IPS-15b (cell line): ENCODE data around the gene MPPE1.

ENCODE experiments used
- H3K27me3 ChIP-seq: one replicate; pipeline ENCODE4 v1.6.1; 2013; ENCODE audit warnings: low read length; ENCODE audit not compliant: control insufficient read depth, insufficient read depth
- H3K36me3 ChIP-seq: one replicate; pipeline ENCODE4 v1.6.1; 2013; ENCODE audit warnings: low read length; ENCODE audit not compliant: control insufficient read depth, insufficient read depth
- H3K4me1 ChIP-seq: one replicate; pipeline ENCODE4 v1.6.1; 2013; ENCODE audit warnings: mild to moderate bottlenecking, low read length; ENCODE audit not compliant: control insufficient read depth, insufficient read depth
- H3K4me3 ChIP-seq: one replicate; pipeline ENCODE4 v1.5.1; 2013; ENCODE audit warnings: low read depth, low read length
- H3K9ac ChIP-seq: one replicate; pipeline ENCODE4 v1.6.1; 2013; ENCODE audit warnings: low read depth, mild to moderate bottlenecking, low read length
- H3K9me3 ChIP-seq: one replicate; pipeline ENCODE4 v1.6.1; 2013; ENCODE audit warnings: mild to moderate bottlenecking, low read length; ENCODE audit not compliant: control insufficient read depth, insufficient read depth

The MPPE1 gene

GRCh38 chr18:11847811-11848210 is 60.3 kb downstream of the MPPE1 start:
- H3K36me3 ChIP-seq: no peaks in the 10 kb centered on the region
- peaks cover 1% of the 10 kb centered on the region for H3K4me1 ChIP-seq
- no peaks in the 10 kb centered on the region for H3K9me3 ChIP-seq
- H3K4me3 ChIP-seq: no peak overlapping the region
- no peaks in the 10 kb centered on the region for H3K27me3 ChIP-seq
- H3K9ac ChIP-seq: no peak overlapping the region

- Histone ChIP-seq H3K9me3 (no peaks in the 10 kb centered on the region), H3K27me3 (no peaks in the 10 kb centered on the region), H3K4me1 (no peaks in the 10 kb centered on the region), H3K4me3 (no peak overlapping the region), H3K36me3 (no peaks in the 10 kb centered on the region), H3K9ac (no peak overlapping the region)
Observed at GRCh38 chr18:11845654-11846053, 62.5 kb downstream of the MPPE1 start.

DNA sequence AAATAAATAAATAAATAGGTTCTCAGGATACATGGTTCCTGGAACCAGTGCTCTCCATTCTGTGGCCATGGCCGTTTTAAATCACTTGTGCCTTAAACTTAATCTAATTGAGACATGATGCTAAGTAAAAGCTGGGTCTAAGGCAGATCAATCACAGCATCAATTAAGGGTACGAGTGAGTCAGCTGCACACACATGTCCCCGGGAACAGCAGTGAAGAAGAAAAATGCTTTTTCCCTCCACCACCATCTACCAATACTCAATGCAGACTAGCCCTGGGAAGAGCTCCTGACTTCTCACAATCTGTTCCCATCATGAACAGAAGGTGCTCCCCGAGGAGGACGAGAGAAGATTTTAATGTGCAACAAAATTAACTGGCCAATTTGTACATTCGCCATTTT is 63.7 kb downstream of the MPPE1 start:
- Histone ChIP-seq H3K9ac (no peak overlapping the region), H3K4me1 (no peaks in the 10 kb centered on the region), H3K9me3 (no peaks in the 10 kb centered on the region), H3K4me3 (no peak overlapping the region), H3K27me3 (no peaks in the 10 kb centered on the region), H3K36me3 (no peaks in the 10 kb centered on the region)

GRCh38 chr18:11842562-11842961 is 65.6 kb downstream of the MPPE1 start:
- Histone ChIP-seq H3K4me1 (no peaks in the 10 kb centered on the region), H3K4me3 (no peak overlapping the region), H3K9me3 (no peaks in the 10 kb centered on the region), H3K9ac (no peak overlapping the region), H3K36me3 (no peaks in the 10 kb centered on the region), H3K27me3 (no peaks in the 10 kb centered on the region)

GRCh38 chr18:11840493-11840892 is 67.6 kb downstream of the MPPE1 start:
- Histone ChIP-seq H3K36me3 (no peaks in the 10 kb centered on the region), H3K4me1 (no peaks in the 10 kb centered on the region), H3K9me3 (no peaks in the 10 kb centered on the region), H3K9ac (no peak overlapping the region), H3K27me3 (no peaks in the 10 kb centered on the region), H3K4me3 (no peak overlapping the region)

DNA sequence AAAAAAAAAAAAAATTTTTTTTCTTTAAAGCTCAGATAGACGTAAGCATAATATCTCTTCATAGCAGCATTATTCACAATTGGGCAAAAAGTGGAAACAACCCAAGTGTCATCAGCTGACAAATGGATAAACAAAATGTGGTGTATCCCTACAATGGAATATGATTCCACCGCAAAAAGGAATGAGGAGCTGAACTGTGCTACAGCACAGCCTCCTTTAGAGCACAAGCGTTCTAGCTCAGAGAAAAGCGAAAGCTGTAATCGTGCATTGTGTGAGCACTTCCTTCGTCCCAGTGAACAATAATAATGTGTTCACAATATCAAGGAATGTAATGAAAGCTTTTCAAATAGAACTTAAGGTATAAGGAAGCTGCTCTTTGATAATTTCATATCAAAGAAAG is 68.6 kb downstream of the MPPE1 start:
- no peaks in the 10 kb centered on the region for H3K27me3 ChIP-seq
- H3K4me3 ChIP-seq: no peak overlapping the region
- H3K4me1 ChIP-seq: no peaks in the 10 kb centered on the region

DNA sequence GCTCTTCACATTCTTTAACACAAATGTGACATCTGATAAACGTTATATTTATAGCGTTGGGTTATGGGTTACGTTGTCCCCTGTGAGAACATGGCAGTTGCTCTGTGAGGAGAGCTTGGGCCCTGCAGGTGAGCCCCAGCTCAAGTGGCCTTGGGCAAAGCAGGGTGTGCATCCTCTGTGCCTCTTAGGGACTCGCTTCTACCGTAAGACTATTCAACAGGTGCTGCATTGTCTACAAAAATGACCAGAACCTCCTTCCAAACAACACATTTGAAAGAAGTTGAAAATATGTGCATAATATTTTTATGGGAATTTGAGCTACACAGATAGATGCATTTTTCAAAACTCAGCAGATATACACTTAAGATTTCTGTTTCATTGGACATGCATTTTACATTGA is 73.3 kb downstream of the MPPE1 start:
- H3K9ac ChIP-seq: no peak overlapping the region

More for the DNA sequence above, 68.6 kb downstream of the MPPE1 start:
- no peaks in the 10 kb centered on the region for H3K36me3 ChIP-seq
- H3K9ac ChIP-seq: no peak overlapping the region
- no peaks in the 10 kb centered on the region for H3K9me3 ChIP-seq

More for the DNA sequence above, 73.3 kb downstream of the MPPE1 start:
- H3K27me3 ChIP-seq: no peaks in the 10 kb centered on the region
- H3K9me3 ChIP-seq: no peaks in the 10 kb centered on the region
- H3K4me1 ChIP-seq: no peaks in the 10 kb centered on the region
- H3K4me3 ChIP-seq: no peak overlapping the region
- H3K36me3 ChIP-seq: no peaks in the 10 kb centered on the region
